DOHH2 (cell line): Measurements from ENCODE around the gene CTTNBP2.

Source experiments
- H3F3A ChIP-seq: fragments of 200-600 bp; sonication (generic), shearing (Covaris generic); 2 replicates; pipeline ENCODE4 v1.6.0; 2016; ENCODE audit warnings: antibody characterized with exemption, mild to moderate bottlenecking; ENCODE audit not compliant: control insufficient read depth, insufficient read depth
- H3K27ac ChIP-seq: fragments of 200-600 bp; sonication (generic); 2 replicates; pipeline ENCODE4 v1.5.1; 2014; ENCODE audit warnings: low read depth, mild to moderate bottlenecking, low read length, moderate library complexity
- H3K27me3 ChIP-seq: fragments of 200-600 bp; sonication (generic); 2 replicates; pipeline ENCODE4 v1.6.1; 2014; ENCODE audit warnings: mild to moderate bottlenecking, low read length, mixed read lengths; ENCODE audit not compliant: control insufficient read depth
- H3K36me3 ChIP-seq: fragments of 200-600 bp; sonication (generic); 2 replicates; pipeline ENCODE4 v1.6.1; 2014; ENCODE audit warnings: mild to moderate bottlenecking, low read length, moderate library complexity, mixed read lengths; ENCODE audit not compliant: control insufficient read depth
- H3K4me1 ChIP-seq: fragments of 200-600 bp; sonication (generic); 2 replicates; pipeline ENCODE4 v1.6.1; 2014; ENCODE audit warnings: mild to moderate bottlenecking, low read length, mixed read lengths; ENCODE audit not compliant: control insufficient read depth
- H3K4me2 ChIP-seq: fragments of 200-600 bp; sonication (generic); 2 replicates; pipeline ENCODE4 v1.6.0; 2014; ENCODE audit warnings: mild to moderate bottlenecking, low read length, moderate library complexity
- H3K4me3 ChIP-seq: fragments of 200-600 bp; sonication (generic); 2 replicates; pipeline ENCODE4 v1.5.1; 2014; ENCODE audit warnings: mild to moderate bottlenecking, low read length, mixed read lengths
- H3K79me2 ChIP-seq: fragments of 200-600 bp; sonication (generic); 2 replicates; pipeline ENCODE4 v1.6.1; 2014; ENCODE audit warnings: mild to moderate bottlenecking, low read length, mixed read lengths; ENCODE audit not compliant: control insufficient read depth
- H3K9me2 ChIP-seq: fragments of 200-600 bp; sonication (generic); replicated peaks from 2 replicates; pipeline ENCODE4 v1.6.1; 2014; ENCODE audit warnings: mild to moderate bottlenecking, low read length, mixed read lengths; ENCODE audit not compliant: control insufficient read depth
- H3K9me3 ChIP-seq: fragments of 200-600 bp; sonication (generic); 2 replicates; pipeline ENCODE4 v1.6.1; 2014; ENCODE audit warnings: antibody characterized with exemption, low read length, mixed read lengths; ENCODE audit not compliant: control insufficient read depth, insufficient read depth
- H4K20me1 ChIP-seq: fragments of 200-600 bp; sonication (generic); 2 replicates; pipeline ENCODE4 v1.6.0; 2014; ENCODE audit warnings: low read depth, mild to moderate bottlenecking, antibody characterized with exemption, low read length, moderate library complexity; ENCODE audit not compliant: control insufficient read depth, insufficient read depth
- CTCF ChIP-seq: fragments of 200-600 bp; sonication (generic); IDR thresholded peaks from one replicate; pipeline ENCODE4 v1.5.1; 2014; ENCODE audit warnings: antibody characterized with exemption, mild to moderate bottlenecking, low read depth, low read length; ENCODE audit not compliant: poor library complexity, severe bottlenecking
- EZH2phosphoT487 ChIP-seq: fragments of 200-600 bp; sonication (generic); IDR thresholded peaks from 2 replicates; pipeline ENCODE4 v1.6.1; 2017; ENCODE audit warnings: borderline replicate concordance, mild to moderate bottlenecking, antibody characterized with exemption, low read length, moderate library complexity, mixed read lengths

Gene CTTNBP2

DNA sequence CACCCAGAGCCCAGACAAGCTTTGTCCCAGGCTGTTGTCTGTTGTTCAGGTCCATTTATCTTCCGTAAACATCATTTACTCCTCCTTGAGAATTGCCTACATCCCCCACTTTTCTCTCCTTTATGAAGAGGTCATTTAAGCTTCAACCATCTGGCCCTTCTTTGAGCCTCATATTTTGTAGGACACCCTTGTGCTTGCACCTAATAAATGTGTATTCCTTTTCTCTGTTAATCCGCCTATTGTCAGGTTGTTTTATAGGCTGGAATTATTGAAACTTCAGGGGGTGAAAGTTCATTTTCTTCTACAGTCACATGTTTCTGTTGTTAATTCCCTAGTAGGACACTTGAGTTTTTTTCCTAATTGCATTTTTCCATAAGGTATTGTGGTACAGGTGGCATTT is 19.6 kb upstream of the CTTNBP2 start:
- no peak for TF ChIP-seq EZH2phosphoT487
- TF ChIP-seq CTCF = no peak
- Histone ChIP-seq H3K27ac (no peak overlapping the region), H3K4me3 (no peak overlapping the region), H3K9me2 (no peaks in the 10 kb centered on the region), H3K4me1 (no peaks in the 10 kb centered on the region), H3K36me3 (no peaks in the 10 kb centered on the region), H3K79me2 (no peaks in the 10 kb centered on the region), H3F3A (no peaks in the 10 kb centered on the region), H4K20me1 (no peaks in the 10 kb centered on the region), H3K9me3 (no peaks in the 10 kb centered on the region), H3K4me2 (no peak overlapping the region), H3K27me3 (no peaks in the 10 kb centered on the region)

- TF ChIP-seq CTCF = no peak
- TF ChIP-seq EZH2phosphoT487 = no peak
- no peaks in the 10 kb centered on the region for H3K27me3 ChIP-seq
- no peak overlapping the region for H3K27ac ChIP-seq
- H3F3A ChIP-seq = no peaks in the 10 kb centered on the region
- no peaks in the 10 kb centered on the region for H3K9me3 ChIP-seq
- no peaks in the 10 kb centered on the region for H4K20me1 ChIP-seq
- H3K79me2 ChIP-seq = no peaks in the 10 kb centered on the region
- no peak overlapping the region for H3K4me3 ChIP-seq
- no peaks in the 10 kb centered on the region for H3K36me3 ChIP-seq
- no peak overlapping the region for H3K4me2 ChIP-seq
- no peaks in the 10 kb centered on the region for H3K9me2 ChIP-seq
- no peaks in the 10 kb centered on the region for H3K4me1 ChIP-seq
Observed at GRCh38 chr7:117889611-117890010, 16.4 kb upstream of the CTTNBP2 start.

- no peaks in the 10 kb centered on the region for H3K9me3 ChIP-seq
- no peaks in the 10 kb centered on the region for H3K79me2 ChIP-seq
- H3K4me1 ChIP-seq = no peaks in the 10 kb centered on the region
- H3K4me2 ChIP-seq = no peak overlapping the region
- no peaks in the 10 kb centered on the region for H4K20me1 ChIP-seq
- no peak overlapping the region for H3K27ac ChIP-seq
- H3F3A ChIP-seq = no peaks in the 10 kb centered on the region
- no peak overlapping the region for H3K4me3 ChIP-seq
- H3K36me3 ChIP-seq = no peaks in the 10 kb centered on the region
- H3K9me2 ChIP-seq = no peaks in the 10 kb centered on the region
- no peak for TF ChIP-seq EZH2phosphoT487
- TF ChIP-seq CTCF = no peak
- H3K27me3 ChIP-seq = no peaks in the 10 kb centered on the region
Observed at GRCh38 chr7:117888627-117889026, 15.4 kb upstream of the CTTNBP2 start.

- Histone ChIP-seq H3K9me2 (no peaks in the 10 kb centered on the region; the same call in 1 of the 2 replicates), H3K4me1 (no peaks in the 10 kb centered on the region), H3K79me2 (no peaks in the 10 kb centered on the region), H3K4me2 (no peak overlapping the region), H3F3A (no peaks in the 10 kb centered on the region), H3K4me3 (no peak overlapping the region), H3K27ac (no peak overlapping the region), H3K27me3 (no peaks in the 10 kb centered on the region), H3K36me3 (no peaks in the 10 kb centered on the region), H4K20me1 (no peaks in the 10 kb centered on the region), H3K9me3 (no peaks in the 10 kb centered on the region)
- TF ChIP-seq CTCF (no peak), EZH2phosphoT487 (no peak)
Observed at GRCh38 chr7:117882594-117882993, 9.4 kb upstream of the CTTNBP2 start.
